Mesodermal cell (in vitro differentiated cells): ENCODE data around the gene CSAD.
"Not testable (repeated sequence)": the region's sequence is repeated elsewhere in the genome, so short reads cannot be mapped to it uniquely, and the experiment has no call there.

Experiments used
- H3K27ac ChIP-seq: 2 replicates; pipeline ENCODE4 v1.7.0; 2013; ENCODE audit warnings: mild to moderate bottlenecking, low read depth, low read length, moderate library complexity; ENCODE audit not compliant: severe bottlenecking
- H3K36me3 ChIP-seq: 2 replicates; pipeline ENCODE4 v1.7.1; 2013; ENCODE audit warnings: mild to moderate bottlenecking, low read length, moderate library complexity; ENCODE audit not compliant: control insufficient read depth, insufficient read depth
- H3K4me1 ChIP-seq: one replicate; pipeline ENCODE4 v1.7.1; 2013; ENCODE audit warnings: mild to moderate bottlenecking, low read length; ENCODE audit not compliant: insufficient read depth, control insufficient read depth, poor library complexity, severe bottlenecking
- H3K4me3 ChIP-seq: 2 replicates; pipeline ENCODE4 v1.7.0; 2013; ENCODE audit warnings: low read length, control low read depth, mild to moderate bottlenecking; ENCODE audit not compliant: insufficient read depth, poor library complexity, severe bottlenecking; ENCODE audit errors: extremely low read depth
- H3K9me3 ChIP-seq: 2 replicates; pipeline ENCODE4 v1.7.1; 2013; ENCODE audit warnings: mild to moderate bottlenecking, low read length, moderate library complexity; ENCODE audit not compliant: control insufficient read depth
- WGBS, 2 experiments: methylation state at CpG; one replicate each; pipeline ENCODE4 v1.1.5; 2013; ENCODE audit warnings: missing lambda C conversion rate in 2 of 2; ENCODE audit not compliant: insufficient coverage in 2 of 2; 5-methylcytosine and 5-hydroxymethylcytosine counted together

The CSAD gene

DNA sequence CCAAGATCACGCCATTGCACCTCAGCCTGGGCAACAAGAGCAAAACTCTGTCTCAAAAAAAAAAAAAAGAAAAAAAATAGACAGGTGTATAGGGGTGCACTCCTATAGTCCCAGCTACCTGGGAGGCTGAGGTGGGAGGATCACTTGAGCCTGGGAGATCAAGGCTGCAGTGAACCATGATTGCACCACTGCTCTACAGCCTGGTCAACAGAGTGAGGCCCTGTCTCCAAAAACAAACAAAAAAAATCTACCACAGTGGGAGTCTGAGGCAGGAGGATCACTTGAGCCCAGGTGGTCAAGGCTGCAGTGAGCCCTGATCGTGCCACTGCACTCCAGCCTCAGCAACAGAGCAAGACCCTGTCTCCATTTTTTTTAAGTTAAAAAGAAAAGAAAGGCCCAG is 17.7 kb downstream of the CSAD start:
- not testable (repeated sequence) for H3K36me3 ChIP-seq, H3K27ac ChIP-seq, H3K9me3 ChIP-seq, H3K4me3 ChIP-seq, H3K4me1 ChIP-seq
- WGBS, 2 experiments, result 84 to 100% methylated on average over 1 to 2 of the region's 2 CpGs

DNA sequence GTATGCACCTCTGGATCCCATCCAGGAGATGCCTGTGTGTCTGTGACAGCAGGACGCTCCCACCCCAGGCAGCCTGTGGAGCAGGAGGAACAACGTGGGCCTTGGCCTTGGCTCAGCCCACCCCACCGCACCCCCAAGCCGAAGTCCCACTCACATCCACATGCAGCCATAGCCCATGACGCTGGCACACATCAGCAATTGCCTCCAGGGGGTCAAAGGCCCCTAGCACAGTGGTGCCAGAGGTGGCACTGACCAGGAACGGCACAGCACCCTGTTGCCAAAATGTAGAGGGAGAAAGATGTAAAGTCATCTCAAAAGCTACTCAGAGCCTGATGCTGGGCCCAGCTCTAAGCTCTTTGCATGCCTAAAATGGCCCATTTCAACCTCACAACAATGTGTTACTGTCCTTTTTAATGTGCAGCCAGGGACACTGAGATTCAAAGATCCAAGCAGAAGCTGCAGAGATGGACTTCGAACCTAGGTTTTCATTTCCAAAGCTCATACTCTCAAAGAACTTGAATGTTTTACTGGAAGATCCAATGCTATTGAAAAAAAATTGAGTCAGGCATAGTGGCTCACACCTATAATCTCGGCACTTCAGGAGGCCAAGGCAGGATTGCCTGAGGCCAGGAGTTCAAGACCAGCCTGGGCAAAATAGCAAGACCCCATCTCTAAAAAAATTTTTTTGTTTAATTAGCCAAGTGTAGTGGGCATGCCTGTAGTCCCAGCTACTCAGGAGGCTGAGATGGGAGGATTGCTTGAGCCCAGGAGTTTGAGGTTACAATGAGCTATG is 19.4 kb downstream of the CSAD start:
- H3K4me3 ChIP-seq, result no peak overlapping the region
- H3K4me1 ChIP-seq, result no peaks in the 10 kb centered on the region
- H3K27ac ChIP-seq, result no peak overlapping the region
- H3K9me3 ChIP-seq, result no peaks in the 10 kb centered on the region
- WGBS, 2 experiments, result 93% methylated on average over 5 of the region's 8 CpGs
- H3K36me3 ChIP-seq, result peaks cover 5% of the 10 kb centered on the region

DNA sequence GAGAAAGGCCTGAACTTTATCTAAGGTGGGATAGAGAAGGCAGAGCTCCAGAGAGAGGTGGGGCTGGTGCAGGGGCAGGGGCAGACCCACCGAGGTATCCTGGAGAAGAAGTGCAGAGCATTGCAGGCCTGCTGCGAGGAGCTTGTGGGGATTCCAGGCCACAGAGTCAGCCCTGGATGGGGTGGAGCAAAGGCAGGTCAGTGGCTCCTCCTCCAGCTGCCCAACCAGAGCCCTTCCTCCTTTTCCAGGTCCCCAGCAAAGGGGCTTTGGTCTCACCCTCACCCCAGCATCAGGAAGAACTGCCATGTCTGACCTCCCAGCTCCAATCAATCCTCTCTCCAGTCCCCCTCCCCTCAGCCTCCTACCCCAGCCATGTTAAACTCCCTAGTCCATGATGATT is 20.1 kb downstream of the CSAD start:
- H3K27ac ChIP-seq, result no peak overlapping the region
- no peaks in the 10 kb centered on the region for H3K4me1 ChIP-seq
- WGBS, 2 experiments, result 75 to 81% methylated on average over 2 of the region's 2 CpGs
- H3K9me3 ChIP-seq, result no peaks in the 10 kb centered on the region
- peaks cover 5% of the 10 kb centered on the region for H3K36me3 ChIP-seq
- no peak overlapping the region for H3K4me3 ChIP-seq

DNA sequence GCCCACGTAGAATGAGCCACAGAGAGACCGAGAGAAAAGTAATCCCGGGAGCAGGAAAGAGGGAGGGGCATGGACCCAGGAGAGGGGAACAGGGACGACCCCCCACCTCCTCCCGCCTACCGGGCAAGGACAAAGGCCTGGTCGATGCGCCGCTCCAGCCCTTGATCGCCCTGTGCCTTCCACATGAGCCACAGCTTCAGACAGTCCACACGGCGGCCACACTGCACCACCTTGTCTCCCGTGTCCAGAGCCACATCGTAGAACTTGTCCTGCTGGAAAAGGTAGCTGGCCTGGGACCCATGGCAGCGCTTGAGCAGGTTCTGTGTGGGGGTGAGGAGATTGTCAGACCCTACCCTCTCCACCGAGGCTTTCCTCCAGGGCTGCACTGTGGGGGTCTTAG is 20.7 kb downstream of the CSAD start:
- H3K4me3 ChIP-seq, result no peak overlapping the region
- H3K36me3 ChIP-seq, result peaks cover 5% of the 10 kb centered on the region
- WGBS, 2 experiments, result 78 to 90% methylated on average over 13 to 15 of the region's 16 CpGs
- H3K9me3 ChIP-seq, result no peaks in the 10 kb centered on the region
- no peaks in the 10 kb centered on the region for H3K4me1 ChIP-seq
- no peak overlapping the region for H3K27ac ChIP-seq

DNA sequence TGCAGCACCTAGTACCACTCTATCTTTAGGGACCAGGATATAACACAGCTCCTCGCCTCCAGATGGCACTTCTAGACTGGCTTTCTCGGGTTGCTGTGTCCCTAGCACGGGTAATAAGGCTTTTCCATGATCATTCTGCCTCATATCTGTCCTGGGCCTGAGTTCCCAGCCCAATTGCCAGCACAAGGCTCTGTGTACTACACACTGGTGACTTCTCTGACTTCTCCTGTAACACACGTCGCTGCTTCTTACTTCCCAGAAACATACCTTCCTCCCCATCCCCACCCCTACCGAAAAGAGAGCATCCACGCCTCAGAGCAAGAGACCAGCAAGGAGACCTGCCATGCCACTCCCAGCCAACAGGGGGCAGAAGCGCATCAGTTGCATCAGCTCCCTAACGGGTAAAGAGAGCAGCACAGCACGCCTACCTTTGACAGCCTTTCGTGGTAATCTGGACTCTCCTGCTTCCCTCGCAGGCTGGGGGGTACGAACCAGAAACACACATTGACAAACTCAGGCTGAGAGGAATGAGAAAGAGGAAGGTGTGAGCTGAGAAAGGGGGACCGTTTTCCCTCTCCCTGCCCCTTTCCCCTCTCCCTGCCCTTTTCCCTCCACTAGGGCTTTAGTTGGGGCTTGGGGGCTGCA is 21.4 kb downstream of the CSAD start:
- WGBS, 2 experiments, result 16 to 20% methylated on average over 7 to 12 of the region's 14 CpGs
- no peak overlapping the region for H3K27ac ChIP-seq
- no peaks in the 10 kb centered on the region for H3K9me3 ChIP-seq
- H3K4me1 ChIP-seq, result no peaks in the 10 kb centered on the region
- H3K36me3 ChIP-seq, result peaks cover 5% of the 10 kb centered on the region
- no peak overlapping the region for H3K4me3 ChIP-seq

DNA sequence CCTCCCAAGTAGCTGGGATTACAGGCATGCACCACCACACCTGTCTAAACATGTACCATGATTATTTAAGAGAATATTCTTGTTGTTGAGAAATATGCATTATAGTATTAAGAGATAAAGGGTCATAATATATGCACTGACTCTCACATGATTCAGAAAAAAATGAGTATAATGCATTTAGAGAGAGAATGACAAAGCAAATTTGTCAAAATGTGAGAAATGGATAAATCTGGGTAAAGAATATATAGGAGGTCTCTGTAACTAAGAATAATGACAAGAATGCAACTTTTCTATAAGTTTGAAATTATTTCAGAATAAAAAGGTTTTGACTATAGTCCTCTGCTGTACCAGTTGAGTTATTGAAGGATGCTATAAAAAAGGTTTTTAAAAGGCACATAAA is 28.3 kb downstream of the CSAD start:
- Histone ChIP-seq H3K27ac (no peak overlapping the region), H3K4me1 (no peaks in the 10 kb centered on the region), H3K4me3 (no peak overlapping the region), H3K36me3 (peaks cover 2% of the 10 kb centered on the region), H3K9me3 (no peaks in the 10 kb centered on the region)

DNA sequence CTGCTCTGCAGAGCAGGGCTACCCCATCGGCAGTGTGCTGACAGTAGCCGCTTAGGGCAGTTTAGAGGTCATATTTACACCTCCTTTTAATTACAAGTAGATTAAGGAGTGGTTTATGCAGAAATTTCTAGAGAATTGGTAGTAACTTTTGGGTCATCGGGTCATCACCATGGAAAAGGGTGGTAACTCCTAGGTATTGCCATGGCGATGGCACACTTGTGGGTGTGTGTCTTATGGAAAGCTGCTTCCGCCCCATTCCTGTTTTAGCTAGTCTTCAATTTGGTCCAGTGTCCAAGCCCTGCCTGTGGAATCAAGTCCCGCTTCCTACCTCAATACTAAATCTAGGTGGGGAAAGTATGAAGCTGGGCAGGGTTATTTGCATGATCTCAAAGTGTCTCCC is 29.7 kb downstream of the CSAD start:
- H3K27ac ChIP-seq, result no peak overlapping the region
- H3K36me3 ChIP-seq, result no peaks in the 10 kb centered on the region

DNA sequence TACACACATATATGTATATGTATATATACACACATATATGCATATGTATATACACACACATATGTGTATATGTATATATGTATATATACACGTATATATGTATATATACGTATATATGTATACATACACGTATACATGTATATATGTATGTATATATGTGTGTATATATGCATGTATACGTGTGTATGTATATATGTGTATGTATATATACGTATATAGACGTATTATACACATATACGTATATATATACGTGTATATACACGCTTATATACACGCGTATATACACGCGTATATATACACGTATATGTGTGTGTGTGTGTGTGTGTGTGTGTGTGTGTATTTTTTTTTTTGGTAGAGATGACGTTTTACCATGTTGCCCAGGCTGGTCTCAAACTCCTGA is 33.1 kb downstream of the CSAD start:
- H3K4me1 ChIP-seq, result no peaks in the 10 kb centered on the region
- no peak overlapping the region for H3K4me3 ChIP-seq
- no peak overlapping the region for H3K27ac ChIP-seq
- H3K9me3 ChIP-seq, result no peaks in the 10 kb centered on the region
- WGBS, 2 experiments, result 80% methylated on average over 1 of the region's 15 CpGs; no CpG with 5 or more reads in 1 of the 2 experiments
- H3K36me3 ChIP-seq, result no peaks in the 10 kb centered on the region

More for the DNA sequence above, 29.7 kb downstream of the CSAD start:
- Histone ChIP-seq H3K9me3 (no peaks in the 10 kb centered on the region), H3K4me3 (no peak overlapping the region), H3K4me1 (no peaks in the 10 kb centered on the region)
- WGBS, 2 experiments, result 100% methylated on average over 1 to 4 of the region's 6 CpGs

DNA sequence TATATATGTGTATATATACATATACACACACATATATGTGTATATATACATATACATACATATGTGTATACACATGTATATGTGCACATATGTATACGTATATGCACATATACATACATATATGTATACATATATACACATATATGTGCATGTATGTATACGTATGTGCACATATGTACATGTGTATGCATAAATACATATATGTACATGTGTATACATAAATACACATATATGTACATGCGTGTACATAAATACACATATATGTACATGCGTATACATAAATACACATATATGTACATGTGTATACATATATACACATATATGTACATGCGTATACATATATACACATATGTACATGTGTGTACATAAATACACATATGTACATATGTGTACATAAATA is 33.5 kb downstream of the CSAD start:
- no CpG with 5 or more reads among the region's 5 CpGs for WGBS, 2 experiments
- no peaks in the 10 kb centered on the region for H3K36me3 ChIP-seq

DNA sequence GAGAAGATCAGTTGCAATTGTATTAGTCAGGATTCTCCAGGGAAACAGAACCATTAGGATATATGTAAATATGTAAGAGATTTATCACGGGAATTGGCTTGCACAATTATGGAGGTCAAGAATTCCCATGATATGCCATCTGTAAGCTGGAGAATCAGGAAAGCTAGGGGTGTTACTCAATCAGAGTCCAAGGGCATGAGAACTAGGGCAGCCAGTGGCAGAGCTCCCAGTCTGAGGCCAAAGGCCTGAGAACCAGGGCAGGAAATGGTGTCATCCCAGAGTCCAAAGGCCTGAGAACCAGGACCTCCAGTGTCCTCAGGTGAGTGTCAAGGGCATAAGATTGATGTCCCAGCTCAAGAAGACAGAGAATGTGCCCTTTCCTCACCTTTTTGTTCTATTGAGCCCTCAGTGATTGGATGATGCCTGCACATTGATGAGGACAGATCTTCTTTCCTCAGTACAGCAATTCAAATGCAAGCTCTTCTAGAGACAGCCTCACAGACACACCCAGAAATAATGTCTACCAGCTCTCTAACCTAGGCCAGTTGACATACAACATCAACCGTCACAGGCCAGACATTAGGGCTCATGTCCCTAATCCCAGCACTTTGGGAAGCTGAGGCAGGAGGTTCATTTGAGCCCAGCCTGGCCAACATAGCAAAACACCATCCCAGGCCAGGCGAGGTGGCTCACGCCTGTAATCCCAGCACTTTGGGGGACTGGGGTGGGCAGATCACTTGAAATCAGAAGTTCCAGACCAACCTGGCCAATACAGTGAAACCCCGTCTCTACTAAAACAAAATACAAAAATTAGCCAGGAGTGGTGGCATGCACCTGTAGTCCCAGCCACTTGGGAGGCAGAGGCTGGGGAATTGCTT is 35.1 kb downstream of the CSAD start:
- Histone ChIP-seq H3K4me3 (no peak overlapping the region), H3K9me3 (no peaks in the 10 kb centered on the region), H3K36me3 (no peaks in the 10 kb centered on the region), H3K27ac (no peak overlapping the region), H3K4me1 (no peaks in the 10 kb centered on the region)
- 80 to 100% methylated on average over 1 to 4 of the region's 5 CpGs for WGBS, 2 experiments

More for the DNA sequence above, 33.5 kb downstream of the CSAD start:
- Histone ChIP-seq H3K27ac (no peak overlapping the region), H3K9me3 (no peaks in the 10 kb centered on the region), H3K4me1 (no peaks in the 10 kb centered on the region), H3K4me3 (no peak overlapping the region)
